Endothelial cell of umbilical vein (primary cell): ENCODE results near the gene EIF4E. TPM values are rescaled to one million over a fixed set of nuclear protein-coding genes. Genes with fewer than 3 reads are reported as not detected.

Source experiments
- BruUV-seq: library from RNA; stranded (reverse); fragments of 400-500 nt; replicated peaks from 2 replicates; lab custom pipeline; 2021; lab: Mats Ljungman, UMichigan
- CTCF ChIA-PET: fragments of 300-600, 350-600 bp; sonication (Branson Sonifier 250); formaldehyde crosslinking; loops from one replicate; lab custom pipeline; 2021; ENCODE audit warnings: antibody characterized with exemption, inconsistent platforms; lab: Charles Lee
- POLR2A ChIA-PET: fragments of 300-600, 350-600 bp; sonication (Branson Sonifier 250); formaldehyde crosslinking; loops from one replicate; lab custom pipeline; 2021; ENCODE audit warnings: antibody characterized with exemption, inconsistent platforms; lab: Charles Lee
- DNase-seq: peaks from one replicate; pipeline ENCODE4 v3.0.0-alpha.2; 2011; ENCODE audit warnings: low read depth, low spot score
- FAIRE-seq: peaks from 2 replicates; lab custom pipeline; 2011; peaks lifted over from hg19 to GRCh38; lab: Jason Lieb, UNC
- H2AFZ ChIP-seq: 2 replicates; pipeline ENCODE4 v1.6.0; 2012; ENCODE audit warnings: low read depth, low read length, control low read depth, inconsistent platforms
- H3K27ac ChIP-seq: 2 replicates; pipeline ENCODE4 v1.5.1; 2011; ENCODE audit warnings: low read depth, mild to moderate bottlenecking, control low read depth, low read length, moderate library complexity; ENCODE audit not compliant: insufficient read depth
- H3K27me3 ChIP-seq, 2 experiments: 2 replicates each; pipeline versions ENCODE4 v1.6.0 to v1.6.1; 2011; ENCODE audit warnings: low read length in 2 of 2, mixed read lengths in 1 of 2; ENCODE audit not compliant: control insufficient read depth in 2 of 2, insufficient read depth in 2 of 2
- H3K36me3 ChIP-seq, 2 experiments: 2 replicates in 1 of 2; 3 replicates in 1 of 2; pipeline ENCODE4 v1.5.1; 2011; ENCODE audit warnings: low read length in 2 of 2, mild to moderate bottlenecking in 1 of 2, moderate library complexity in 1 of 2; ENCODE audit not compliant: control insufficient read depth in 2 of 2, insufficient read depth in 2 of 2; ENCODE audit errors: extremely low read depth in 1 of 2
- H3K4me1 ChIP-seq: 3 replicates; pipeline ENCODE4 v1.5.1; 2011; ENCODE audit warnings: mild to moderate bottlenecking, low read length; ENCODE audit not compliant: control insufficient read depth, insufficient read depth; ENCODE audit errors: extremely low read depth
- H3K4me2 ChIP-seq: 2 replicates; pipeline ENCODE4 v1.6.1; 2011; ENCODE audit warnings: low read length, control low read depth, mixed read lengths; ENCODE audit not compliant: insufficient read depth
- H3K4me3 ChIP-seq, 3 experiments: fragments of 200-600 bp in 1 of 3; sonication (generic), shearing (Covaris generic) in 1 of 3; replicated peaks in 1 of 3; 2 replicates each; pipeline ENCODE4 v1.5.1; 2011 to 2016; ENCODE audit warnings: control low read depth in 3 of 3, low read length in 3 of 3, mild to moderate bottlenecking in 2 of 3, inconsistent platforms in 1 of 3, low read depth in 1 of 3, moderate library complexity in 1 of 3; ENCODE audit not compliant: insufficient read depth in 1 of 3
- H3K79me2 ChIP-seq: 2 replicates; pipeline ENCODE4 v1.6.0; 2012; ENCODE audit warnings: low read length, inconsistent platforms; ENCODE audit not compliant: control insufficient read depth, insufficient read depth
- H3K9ac ChIP-seq: replicated peaks from 2 replicates; pipeline ENCODE3; 2011; ENCODE audit warnings: low read length, control low read depth; ENCODE audit not compliant: insufficient read depth; ENCODE audit errors: extremely low read depth
- H3K9me1 ChIP-seq: replicated peaks from 3 replicates; pipeline ENCODE4 v1.6.0; 2011; ENCODE audit warnings: mild to moderate bottlenecking, low read length; ENCODE audit not compliant: control insufficient read depth, insufficient read depth; ENCODE audit errors: extremely low read depth
- H3K9me3 ChIP-seq: replicated peaks from 2 replicates; pipeline ENCODE4 v1.5.1; 2012; ENCODE audit warnings: low read length, inconsistent platforms; ENCODE audit not compliant: control insufficient read depth, insufficient read depth
- H4K20me1 ChIP-seq: replicated peaks from 2 replicates; pipeline ENCODE3; 2011; ENCODE audit warnings: mild to moderate bottlenecking, low read length; ENCODE audit not compliant: control insufficient read depth, insufficient read depth; ENCODE audit errors: extremely low read depth
- CTCF ChIP-seq, 2 donors: IDR thresholded peaks; 1 replicate in 1 of 2; 2 replicates in 1 of 2; pipeline ENCODE4 v1.5.1; 2011; ENCODE audit warnings: low read length in 2 of 2, mild to moderate bottlenecking in 2 of 2, moderate library complexity in 2 of 2, control low read depth in 1 of 2, inconsistent platforms in 1 of 2, low read depth in 1 of 2; ENCODE audit not compliant: insufficient read depth in 1 of 2; ENCODE audit errors: extremely low read depth in 1 of 2
- EZH2 ChIP-seq: IDR thresholded peaks from 2 replicates; pipeline ENCODE4 v1.6.1; 2012; ENCODE audit warnings: borderline replicate concordance, low read depth, mild to moderate bottlenecking, moderate library complexity, low read length, inconsistent platforms; ENCODE audit not compliant: severe bottlenecking
- FOS ChIP-seq: IDR thresholded peaks from 2 replicates; pipeline ENCODE4 v1.6.1; 2011; ENCODE audit warnings: mild to moderate bottlenecking, low read length, moderate library complexity, borderline replicate concordance; ENCODE audit not compliant: insufficient read depth
- GATA2 ChIP-seq: IDR thresholded peaks from 2 replicates; pipeline ENCODE4 v1.7.0; 2011; ENCODE audit warnings: low read depth, mild to moderate bottlenecking, moderate library complexity, mixed read lengths, low read length; ENCODE audit not compliant: insufficient read length, insufficient read depth
- JUN ChIP-seq: IDR thresholded peaks from 2 replicates; pipeline ENCODE4 v1.6.1; 2011; ENCODE audit warnings: borderline replicate concordance, low read depth; ENCODE audit not compliant: insufficient read length, insufficient read depth
- MAX ChIP-seq: IDR thresholded peaks from 2 replicates; pipeline ENCODE4 v1.6.1; 2011; ENCODE audit not compliant: insufficient read depth, insufficient read length
- MYC ChIP-seq: IDR thresholded peaks from one replicate; pipeline ENCODE4 v1.6.1; 2011; ENCODE audit warnings: mild to moderate bottlenecking, low read depth, low read length
- POLR2A ChIP-seq: IDR thresholded peaks from 2 replicates; pipeline ENCODE4 v1.6.1; 2012; ENCODE audit warnings: low read depth, mild to moderate bottlenecking, control low read depth, low read length
- POLR2AphosphoS5 ChIP-seq: IDR thresholded peaks from 2 replicates; pipeline ENCODE4 v1.6.1; 2012; ENCODE audit warnings: low read depth, mild to moderate bottlenecking, control low read depth, low read length, moderate library complexity; ENCODE audit not compliant: insufficient read depth
- dilution Hi-C: fragments of 300-500 bp; cut with MboI; formaldehyde crosslinking; loops from one replicate; pipeline ENCODE4 v1.15.0; 2019; ENCODE audit warnings: low sequenced_read_pairs; ENCODE audit not compliant: extremely low pct_ligation_motif_present
- intact Hi-C: fragments of 100-400 bp; cut with micrococcal nuclease; formaldehyde crosslinking; loops from one replicate; pipeline ENCODE4 v1.10.0; 2022
- polyA plus RNA-seq, 4 experiments: library from polyadenylated mRNA; depleted of rRNA in 3 of 4; stranded (reverse) in 3 of 4; unstranded in 1 of 4; fragments of >200 nt; gene quantifications; 2 replicates each; pipeline versions ENCODE4 v1.2.1 to v1.2.3, GENCODE V29; 2011 to 2012; ENCODE audit warnings: missing spikeins in 1 of 4
- total RNA-seq: library from RNA; stranded (reverse); gene quantifications from 2 replicates; pipeline ENCODE4 v1.2.3, GENCODE V29; 2021

Gene EIF4E
- total and polyA plus RNA-seq, 2 donors (not counting 3 experiments of a cell fraction or from before 2014, with no cell fraction given) = 40.3 to 107 TPM

GRCh38 chr4:98967786-98968329 lies 38.9 kb upstream of the EIF4E start:
- Histone ChIP-seq H3K36me3 (no peaks in the 10 kb centered on the region), H3K4me3 (no peak overlapping the region), H3K9ac (no peak overlapping the region), H3K4me2 (no peak overlapping the region), H4K20me1 (no peaks in the 10 kb centered on the region), H3K9me3 (no peaks in the 10 kb centered on the region), H3K27me3 (peaks cover 5 to 7% of the 10 kb centered on the region in 2 experiments), H3K9me1 (no peaks in the 10 kb centered on the region), H3K27ac (no peak overlapping the region), H3K79me2 (no peaks in the 10 kb centered on the region), H3K4me1 (no peaks in the 10 kb centered on the region), H2AFZ (no peak overlapping the region)
- ChIA-PET POLR2A (no interaction called here), CTCF (interaction anchor here (0.7 to 1.7 kb wide), 3 partner anchors 10 to 500 kb away, joined by 4 to 6 read pairs (median 5); no protein-coding TSS in a partner anchor)
- DNase-seq (no peak), FAIRE-seq (no peak)
- no TSS peak for BruUV-seq
- no peak for TF ChIP-seq CTCF (IDR thresholded peaks at IDR 0.05; ENCODE audit: extremely low read depth in 1 of 2, insufficient read depth in 1 of 2, low read depth in 1 of 2, low read length in 2 of 2)
- TF ChIP-seq GATA2 = no peak
- no peak for TF ChIP-seq MYC
- no peak for TF ChIP-seq POLR2A
- dilution Hi-C loops (no loop called here), intact Hi-C loops (no loop called here)

GRCh38 chr4:98966926-98967325 lies 38.0 kb upstream of the EIF4E start:
- no peaks in the 10 kb centered on the region for H3K9me1 ChIP-seq
- intact Hi-C loops (no loop called here), dilution Hi-C loops (no loop called here)
- no peaks in the 10 kb centered on the region for H3K79me2 ChIP-seq
- peaks cover 5 to 7% of the 10 kb centered on the region in 2 experiments for H3K27me3 ChIP-seq
- POLR2A ChIA-PET = no interaction called here
- no peaks in the 10 kb centered on the region for H4K20me1 ChIP-seq
- DNase-seq (no peak), FAIRE-seq (no peak)
- H2AFZ ChIP-seq = no peak overlapping the region
- no peaks in the 10 kb centered on the region for H3K36me3 ChIP-seq
- H3K9ac ChIP-seq = no peak overlapping the region
- TF ChIP-seq CTCF (IDR thresholded peaks at IDR 0.05; ENCODE audit: extremely low read depth in 1 of 2, insufficient read depth in 1 of 2, low read depth in 1 of 2, low read length in 2 of 2) (no peak), POLR2AphosphoS5 (no peak), EZH2 (no peak), POLR2A (no peak), GATA2 (no peak), JUN (no peak), FOS (no peak), MYC (no peak), MAX (no peak)
- CTCF ChIA-PET = interaction anchor here (1.0 to 1.4 kb wide), 3 partner anchors 10 to 27 kb away, joined by 3 to 6 read pairs (median 4); no protein-coding TSS in a partner anchor
- no peaks in the 10 kb centered on the region for H3K4me1 ChIP-seq
- BruUV-seq = no TSS peak
- no peak overlapping the region for H3K4me2 ChIP-seq
- H3K4me3 ChIP-seq = no peak overlapping the region
- H3K27ac ChIP-seq = no peak overlapping the region
- H3K9me3 ChIP-seq = no peaks in the 10 kb centered on the region
